ENCODE data around the gene MPND.

MPND gene

DNA sequence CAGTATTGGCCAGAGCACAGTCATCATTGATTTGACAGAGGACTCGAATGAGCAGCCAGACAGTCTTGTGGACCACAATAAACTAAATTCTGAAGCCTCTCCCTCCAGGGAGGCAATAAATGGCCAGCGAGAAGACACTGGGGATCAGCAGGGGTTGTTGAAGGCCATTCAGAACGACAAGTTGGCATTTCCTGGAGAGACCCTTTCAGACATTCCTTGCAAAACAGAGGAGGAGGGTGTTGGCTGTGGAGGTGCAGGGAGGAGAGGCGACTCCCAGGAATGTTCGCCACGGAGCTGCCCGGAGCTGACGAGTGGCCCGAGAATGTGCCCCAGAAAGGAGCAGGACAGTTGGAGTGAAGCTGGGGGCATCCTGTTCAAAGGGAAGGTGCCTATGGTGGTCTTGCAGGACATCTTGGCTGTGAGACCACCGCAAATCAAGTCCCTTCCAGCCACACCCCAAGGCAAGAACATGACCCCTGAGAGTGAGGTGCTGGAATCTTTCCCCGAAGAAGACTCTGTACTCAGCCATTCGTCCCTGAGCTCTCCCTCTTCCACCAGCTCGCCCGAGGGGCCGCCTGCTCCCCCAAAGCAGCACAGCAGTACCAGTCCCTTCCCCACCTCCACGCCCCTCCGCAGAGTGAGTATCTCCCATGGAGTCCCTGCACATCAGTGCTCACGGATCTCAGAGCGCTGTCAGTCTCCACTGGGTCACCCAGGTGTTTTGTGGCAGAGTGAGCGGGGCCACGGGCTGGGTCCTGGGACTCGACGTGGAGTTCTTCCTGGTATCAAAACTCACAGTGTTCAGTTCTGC is 66.0 kb downstream of the MPND start:
- no peak overlapping the region for H3K27ac ChIP-seq (ENCODE audit: low read length, poor library complexity, severe bottlenecking)
- H3K79me1 ChIP-seq (replicated peaks; ENCODE audit: low read length, poor library complexity, severe bottlenecking): peaks cover 29% of the 10 kb centered on the region
- H3K23ac ChIP-seq (ENCODE audit: low read length in 2 of 2): no peak overlapping the region
- H3K36me3 ChIP-seq (ENCODE audit: control insufficient read depth in 1 of 2, insufficient read depth in 2 of 2, low read depth in 1 of 2, low read length in 2 of 2): peaks cover 18 to 28% of the 10 kb centered on the region in 2 experiments
- 89% methylated on average over 23 of the region's 23 CpGs for WGBS
- no peak overlapping the region for H2BK12ac ChIP-seq (ENCODE audit: low read length in 2 of 2)
- no peak overlapping the region for H3K14ac ChIP-seq (ENCODE audit: low read length in 2 of 2)
- no peak for DNase-seq
- H3K18ac ChIP-seq (ENCODE audit: low read depth in 1 of 2, low read length in 2 of 2): no peak overlapping the region
- H4K91ac ChIP-seq (ENCODE audit: low read length): no peak overlapping the region
- H3K27me3 ChIP-seq (ENCODE audit: control insufficient read depth in 1 of 2, insufficient read depth in 1 of 2, low read length in 2 of 2): no peaks in the 10 kb centered on the region
- H3K4me1 ChIP-seq (ENCODE audit: control insufficient read depth, insufficient read depth, low read depth, low read length): no peaks in the 10 kb centered on the region
- no peak overlapping the region for H2BK120ac ChIP-seq (ENCODE audit: low read depth, low read length)
- H2AK5ac ChIP-seq (ENCODE audit: low read length, severe bottlenecking): no peak overlapping the region
- H3K4me3 ChIP-seq (ENCODE audit: insufficient read depth in 1 of 2, low read depth in 1 of 2, low read length in 2 of 2): no peak overlapping the region
- H3K4me2 ChIP-seq (ENCODE audit: low read length, poor library complexity, severe bottlenecking): no peak overlapping the region
- H2BK5ac ChIP-seq (ENCODE audit: low read depth, low read length, poor library complexity, severe bottlenecking): no peak overlapping the region
- H3K9me3 ChIP-seq (ENCODE audit: control insufficient read depth, low read length): no peaks in the 10 kb centered on the region
- H4K8ac ChIP-seq (ENCODE audit: low read length): no peak overlapping the region
- H3K4ac ChIP-seq (ENCODE audit: low read depth in 1 of 2, low read length in 2 of 2): no peak overlapping the region
- H2AFZ ChIP-seq (ENCODE audit: low read depth, low read length): no peak overlapping the region
- H3K9ac ChIP-seq (ENCODE audit: low read length): no peak overlapping the region
- H2BK15ac ChIP-seq (ENCODE audit: low read depth, poor library complexity, severe bottlenecking): no peak overlapping the region

All from mesenchymal stem cell (in vitro differentiated cells and primary cell).